SK-N-SH (cell line): ENCODE measurements around the gene CD40LG. TPM values are rescaled to one million over a fixed set of nuclear protein-coding genes. Genes with fewer than 3 reads are reported as not detected.

Source experiments
- CTCF ChIA-PET: fragments of 300-600, 350-600 bp; formaldehyde crosslinking; extraction: SDS; loops from one replicate; lab custom pipeline; 2021; lab: Yijun Ruan, JAX
- POLR2A ChIA-PET: fragments of 350-600 bp; sonication (Branson Sonifier 250); formaldehyde crosslinking; extraction: SDS; loops from one replicate; lab custom pipeline; 2020; ENCODE audit warnings: antibody characterized with exemption, inconsistent platforms; lab: Yijun Ruan, JAX
- DNase-seq: peaks from one replicate; pipeline ENCODE4 v3.0.0; 2012
- H2AFZ ChIP-seq: fragments of 200-600 bp; sonication (generic); 2 replicates; pipeline ENCODE4 v1.8.1; 2016; ENCODE audit warnings: antibody characterized with exemption, mild to moderate bottlenecking, low read depth
- H3F3A ChIP-seq: fragments of 200-600 bp; sonication (generic); replicated peaks from 2 replicates; pipeline ENCODE3; 2016; ENCODE audit warnings: antibody characterized with exemption, mild to moderate bottlenecking; ENCODE audit not compliant: insufficient read depth
- H3K27ac ChIP-seq, 2 experiments: fragments of 200-500 bp in 1 of 2; fragments of 200-600 bp in 1 of 2; sonication (Bioruptor generic) in 1 of 2; sonication (generic), shearing (Covaris generic) in 1 of 2; 2 replicates each; pipeline versions ENCODE4 v1.5.1 to v1.6.1; 2014 to 2016; ENCODE audit warnings: low read depth in 2 of 2, inconsistent platforms in 1 of 2, low read length in 1 of 2, mild to moderate bottlenecking in 1 of 2, mixed read lengths in 1 of 2
- H3K27me3 ChIP-seq: fragments of 200-600 bp; sonication (generic), shearing (Covaris generic); 2 replicates; pipeline ENCODE4 v1.6.1; 2016; ENCODE audit warnings: mixed run types; ENCODE audit not compliant: insufficient read depth
- H3K36me3 ChIP-seq, 2 experiments: fragments of 200-500 bp in 1 of 2; fragments of 200-600 bp in 1 of 2; sonication (Bioruptor generic) in 1 of 2; sonication (generic) in 1 of 2; replicated peaks in 1 of 2; 2 replicates each; pipeline versions ENCODE3 to v1.5.1; 2014 to 2016; ENCODE audit warnings: low read length in 1 of 2, mild to moderate bottlenecking in 1 of 2; ENCODE audit not compliant: insufficient read depth in 2 of 2, control insufficient read depth in 1 of 2
- H3K4me1 ChIP-seq, 2 experiments: fragments of 200-500 bp in 1 of 2; fragments of 200-600 bp in 1 of 2; sonication (Bioruptor generic) in 1 of 2; sonication (generic), shearing (Covaris generic) in 1 of 2; 2 replicates each; pipeline versions ENCODE4 v1.5.1 to v1.6.1; 2014 to 2016; ENCODE audit warnings: low read depth in 1 of 2, low read length in 1 of 2, mixed run types in 1 of 2; ENCODE audit not compliant: insufficient read depth in 2 of 2, control insufficient read depth in 1 of 2
- H3K4me2 ChIP-seq: fragments of 200-600 bp; sonication (generic), shearing (Covaris generic); 2 replicates; pipeline ENCODE4 v1.6.1; 2017; ENCODE audit warnings: mixed run types
- H3K4me3 ChIP-seq, 2 experiments: fragments of 200-500 bp in 1 of 2; fragments of 200-600 bp in 1 of 2; sonication (Bioruptor generic) in 1 of 2; sonication (generic), shearing (Covaris generic) in 1 of 2; 2 replicates each; pipeline versions ENCODE4 v1.5.1 to v1.8.1; 2014 to 2016; ENCODE audit warnings: low read depth in 2 of 2, inconsistent platforms in 1 of 2, low read length in 1 of 2, mild to moderate bottlenecking in 1 of 2, mixed read lengths in 1 of 2, moderate library complexity in 1 of 2
- H3K79me2 ChIP-seq: fragments of 200-600 bp; sonication (generic); 2 replicates; pipeline ENCODE4 v1.8.1; 2017; ENCODE audit warnings: mild to moderate bottlenecking; ENCODE audit not compliant: insufficient read depth
- H3K9ac ChIP-seq: fragments of 200-600 bp; sonication (generic); 2 replicates; pipeline ENCODE4 v1.6.1; 2017; ENCODE audit warnings: mixed run types
- H3K9me2 ChIP-seq: fragments of 200-600 bp; sonication (generic); 2 replicates; pipeline ENCODE4 v1.6.1; 2017; ENCODE audit warnings: mixed run types
- H3K9me3 ChIP-seq: fragments of 200-600 bp; sonication (generic); 2 replicates; pipeline ENCODE4 v1.6.1; 2017; ENCODE audit warnings: mixed run types, mild to moderate bottlenecking, moderate library complexity
- H4K20me1 ChIP-seq: fragments of 200-600 bp; sonication (generic); 2 replicates; pipeline ENCODE4 v1.6.1; 2017; ENCODE audit warnings: mild to moderate bottlenecking, mixed run types; ENCODE audit not compliant: insufficient read depth
- CTCF ChIP-seq: fragments of 200-600 bp; sonication (generic); IDR thresholded peaks from 2 replicates; pipeline ENCODE4 v1.6.1; 2017; ENCODE audit warnings: antibody characterized with exemption, mild to moderate bottlenecking, moderate library complexity
- FOXJ3 ChIP-seq: sonication (generic); formaldehyde crosslinking; IDR thresholded peaks from 2 replicates; pipeline ENCODE4 v1.5.1; 2020; ENCODE audit warnings: mild to moderate bottlenecking, missing genetic modification reagents
- FOXM1 ChIP-seq: IDR thresholded peaks from 2 replicates; pipeline ENCODE4 v1.4.0; 2012; ENCODE audit warnings: low read depth, mild to moderate bottlenecking
- GATA2 ChIP-seq: sonication (generic); formaldehyde crosslinking; IDR thresholded peaks from 2 replicates; pipeline ENCODE4 v1.5.0; 2020; ENCODE audit warnings: mild to moderate bottlenecking, missing genetic modification reagents
- IRF3 ChIP-seq: fragments of 150-350 bp; IDR thresholded peaks from 2 replicates; pipeline ENCODE4 v1.6.1; 2016; ENCODE audit warnings: mild to moderate bottlenecking, low read depth, low read length
- PBX3 ChIP-seq: IDR thresholded peaks from 2 replicates; pipeline ENCODE4; 2012
- POLR2AphosphoS5 ChIP-seq: IDR thresholded peaks from 2 replicates; pipeline ENCODE4 v1.6.1; 2012; ENCODE audit warnings: low read depth, low read length
- RAD21 ChIP-seq: IDR thresholded peaks from 2 replicates; pipeline ENCODE4 v1.6.1; 2012; ENCODE audit warnings: mild to moderate bottlenecking, low read length
- TCF12 ChIP-seq: IDR thresholded peaks from 2 replicates; pipeline ENCODE4 v1.4.0; 2012
- USF2 ChIP-seq: fragments of 150-350 bp; IDR thresholded peaks from 2 replicates; pipeline ENCODE4 v1.6.1; 2017; ENCODE audit warnings: antibody characterized with exemption, low read length, low read depth, borderline replicate concordance
- YY1 ChIP-seq: IDR thresholded peaks from 2 replicates; pipeline ENCODE4 v1.4.0; 2012; ENCODE audit warnings: low read depth, mild to moderate bottlenecking
- WGBS: methylation state at CpG from one replicate; pipeline ENCODE4 v1.1.6; 2017; ENCODE audit warnings: low lambda C conversion rate; 5-methylcytosine and 5-hydroxymethylcytosine counted together
- polyA plus RNA-seq, 3 experiments: library from polyadenylated mRNA; depleted of rRNA; stranded (reverse); fragments of >200 nt; gene quantifications; 2 replicates each; pipeline ENCODE4 v1.2.3, GENCODE V29; 2012

CD40LG gene
- polyA plus RNA-seq, 1 of the 3 experiments (the other 2 are of a cell fraction), result not detected

- WGBS, result 10% methylated on average over 1 of the region's 1 CpG
- Histone ChIP-seq H3K4me3 (no peak overlapping the region), H3K9me2 (no peaks in the 10 kb centered on the region), H3K9me3 (no peaks in the 10 kb centered on the region), H2AFZ (no peak overlapping the region), H3K79me2 (no peaks in the 10 kb centered on the region), H3K4me2 (no peak overlapping the region), H3K36me3 (no peaks in the 10 kb centered on the region), H3K4me1 (no peaks in the 10 kb centered on the region), H3K9ac (no peak overlapping the region), H3K27ac (no peak overlapping the region), H4K20me1 (no peaks in the 10 kb centered on the region), H3K27me3 (no peaks in the 10 kb centered on the region), H3F3A (no peaks in the 10 kb centered on the region)
- no peak for DNase-seq
- ChIA-PET CTCF (interaction anchor here (0.7 kb wide), 1 partner anchor 342 kb away, joined by 3 read pairs; no protein-coding TSS in a partner anchor), POLR2A (no interaction called here)
- TF ChIP-seq RAD21, result no peak
- no peak for TF ChIP-seq PBX3
- TF ChIP-seq POLR2AphosphoS5, result no peak
- no peak for TF ChIP-seq TCF12
- no peak for TF ChIP-seq CTCF
Observed at GRCh38 chrX:136626891-136627290, 21.1 kb upstream of the CD40LG start.

GRCh38 chrX:136627409-136627808 lies 20.5 kb upstream of the CD40LG start:
- Histone ChIP-seq H3K9ac (no peak overlapping the region), H3K36me3 (no peaks in the 10 kb centered on the region), H3K27ac (no peak overlapping the region), H2AFZ (no peak overlapping the region), H3K4me2 (no peak overlapping the region), H3K79me2 (no peaks in the 10 kb centered on the region), H3K4me1 (no peaks in the 10 kb centered on the region), H3K9me3 (no peaks in the 10 kb centered on the region), H3K4me3 (no peak overlapping the region), H3K9me2 (no peaks in the 10 kb centered on the region), H4K20me1 (no peaks in the 10 kb centered on the region), H3F3A (no peaks in the 10 kb centered on the region), H3K27me3 (no peaks in the 10 kb centered on the region)
- POLR2A ChIA-PET, result no interaction called here
- DNase-seq, result no peak
- CTCF ChIA-PET, result no interaction called here
- WGBS, result 14% methylated on average over 4 of the region's 4 CpGs
- TF ChIP-seq YY1, result no peak
- TF ChIP-seq FOXM1, result no peak
- TF ChIP-seq IRF3, result no peak
- no peak for TF ChIP-seq FOXJ3 (CRISPR knock-in tag)
- no peak for TF ChIP-seq GATA2 (CRISPR knock-in tag)
- no peak for TF ChIP-seq USF2
